ENCODE measurements around the gene LMAN1L. TPM values are rescaled to one million over a fixed set of nuclear protein-coding genes. Genes with fewer than 3 reads are reported as not detected.
A peak's percentile ranks its signal among the peaks of the same experiment; 100 is the strongest.

The LMAN1L gene
- total RNA-seq, 4 donors from 2014 or later, result 3.5 TPM; not detected in 3

GRCh38 chr15:74873036-74873755, 60.6 kb downstream of the LMAN1L start, which contains the start of gene SCAMP2:
TSS of gene SCAMP2 (minus strand) at chr15:74873365. CDS start at chr15:74873255, 110 bp downstream.
- Histone ChIP-seq H3K4me3 (replicated peaks in 1 of 3) (peak within 1 kb of the TSS; percentile 45 to 97 (median 59)), H3K36me3 (no peaks in the 10 kb centered on the region), H3K27ac (peak within 1 kb of the TSS; percentile 82 to 90 (median 88)), H3K9me3 (no peaks in the 10 kb centered on the region), H3K4me1 (peaks cover 39 to 49% of the 10 kb centered on the region in 2 donors), H3K27me3 (no peaks in the 10 kb centered on the region)
- intact Hi-C loops (cut with DNase I), result no loop called here
- TF ChIP-seq CTCF (IDR thresholded peaks at IDR 0.05) (no peak), POLR2A (IDR thresholded peaks at IDR 0.05) (peak; percentile 56 to 89)
- WGBS, 2 donors, result 0 to 1% methylated on average over 3 to 42 of the region's 52 CpGs
- peak; percentile 94 to 95 for DNase-seq

GRCh38 chr15:74873756-74874424, 61.3 kb downstream of the LMAN1L start:
- H3K36me3 ChIP-seq, result no peaks in the 10 kb centered on the region
- H3K4me1 ChIP-seq, result peaks cover 33 to 42% of the 10 kb centered on the region in 2 donors
- TF ChIP-seq POLR2A (IDR thresholded peaks at IDR 0.05) (no peak), CTCF (IDR thresholded peaks at IDR 0.05) (no peak)
- WGBS, 2 donors, result 35 to 37% methylated on average over 13 to 16 of the region's 16 CpGs
- H3K27ac ChIP-seq, result peak overlapping the region; percentile 82 to 90 (median 88)
- peak overlapping the region in 2 of 3 donors; percentile 45 to 97 for H3K4me3 ChIP-seq (replicated peaks in 1 of 3)
- no peaks in the 10 kb centered on the region for H3K9me3 ChIP-seq
- H3K27me3 ChIP-seq, result no peaks in the 10 kb centered on the region
- DNase-seq, result peak; percentile 25 to 31
- intact Hi-C loops (cut with DNase I), result no loop called here

Small RNAs within 50 kb of the gene (microRNA-seq; reads per million reads assigned to microRNA genes)
- gene MIR4513 (not detected), gene MIR6882 (1.8 reads per million)

Small RNAs within 50 kb of the gene (small RNA-seq; reads per million reads assigned to genes)
- gene CPLX3 (not detected), gene MIR4513 (not detected), gene MIR6882 (0.28 reads per million)

Other genes starting within 250 kb of the LMAN1L start
- 100 to 1,000 TPM in 3 of 4 donors, 10 to 100 TPM in 1; 91.9 to 156 (median 120) TPM for gene CLK3, start 197.0 kb upstream of the LMAN1L start, total RNA-seq
- gene EDC3, start 116.8 kb upstream of the LMAN1L start, total RNA-seq, result 10 to 100 TPM; 16.3 to 64.7 (median 25.7) TPM
- gene CYP1A1, start 87.3 kb upstream of the LMAN1L start, total RNA-seq, result under 1 TPM in 2 of 4 donors, not detected in 2; 0.54 to 0.78 TPM
- gene CYP1A2, start 64.0 kb upstream of the LMAN1L start, total RNA-seq, result 1 to 10 TPM; 1.3 to 9.9 (median 2.9) TPM
- 10 to 100 TPM; 18.2 to 24.3 (median 20.3) TPM for gene CSK, start 30.8 kb upstream of the LMAN1L start, total RNA-seq
- not detected for gene CPLX3, start 13.8 kb downstream of the LMAN1L start, total RNA-seq
- gene ULK3, start 30.3 kb downstream of the LMAN1L start, total RNA-seq, result 10 to 100 TPM; 40.9 to 91.1 (median 74.7) TPM
- gene SCAMP2, start 60.5 kb downstream of the LMAN1L start, total RNA-seq, result 100 to 1,000 TPM in 2 of 4 donors, 10 to 100 TPM in 2; 59.3 to 129 (median 104) TPM
- 10 to 100 TPM; 72.2 to 91.1 (median 88.5) TPM for gene MPI, start 77.2 kb downstream of the LMAN1L start, total RNA-seq
- gene FAM219B, start 94.0 kb downstream of the LMAN1L start, total RNA-seq, result 100 to 1,000 TPM in 1 of 4 donors, 10 to 100 TPM in 3; 72.1 to 136 (median 88.2) TPM
- 100 to 1,000 TPM; 103 to 235 (median 166) TPM for gene COX5A, start 125.2 kb downstream of the LMAN1L start, total RNA-seq
- gene RPP25, start 143.9 kb downstream of the LMAN1L start, total RNA-seq, result 10 to 100 TPM; 14.2 to 23.1 (median 16.4) TPM
- 10 to 100 TPM in 2 of 4 donors, 1 to 10 TPM in 2; 7.6 to 16.7 (median 10.1) TPM for gene SCAMP5, start 182.7 kb downstream of the LMAN1L start, total RNA-seq
- gene PPCDC, start 210.8 kb downstream of the LMAN1L start, total RNA-seq, result 10 to 100 TPM in 3 of 4 donors, 1 to 10 TPM in 1; 3.5 to 31.2 (median 20.6) TPM

Data from thyroid gland (tissue), 4 donors.